HG03039 (cell line): ENCODE results near the gene SPDYE1.
A peak's percentile ranks its signal among the peaks of the same experiment; 100 is the strongest.
"Not testable (repeated sequence)": the region's sequence is repeated elsewhere in the genome, so short reads cannot be mapped to it uniquely, and the experiment has no call there.

ENCODE experiments used
- ATAC-seq: cut with Tn5 transposase; IDR thresholded peaks from one replicate; pipeline ENCODE4 v1.9.1; 2021; ENCODE audit warnings: mild to moderate bottlenecking, moderate library complexity; ENCODE audit not compliant: unreplicated experiment

SPDYE1 gene

DNA sequence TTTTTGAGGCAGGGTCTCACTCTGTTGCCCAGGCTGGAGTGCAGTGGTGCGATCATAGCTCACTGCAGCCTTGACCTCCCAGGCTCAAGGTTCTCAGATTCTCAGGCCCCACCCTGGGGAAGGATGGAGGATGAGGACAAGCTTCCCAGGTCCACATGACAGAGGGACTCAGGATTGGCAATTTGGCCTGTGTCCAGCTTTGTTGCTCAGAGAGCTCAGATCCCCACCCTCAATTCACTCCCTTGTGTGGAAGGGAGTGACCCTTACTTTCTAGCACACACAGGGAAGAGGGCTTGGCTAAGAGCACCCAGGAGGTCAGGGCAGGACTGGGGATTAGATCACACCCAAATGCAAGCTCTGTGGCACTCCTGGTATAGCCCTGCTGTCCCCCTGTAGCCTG lies 6.9 kb upstream of the SPDYE1 start:
- not testable (repeated sequence) for ATAC-seq

DNA sequence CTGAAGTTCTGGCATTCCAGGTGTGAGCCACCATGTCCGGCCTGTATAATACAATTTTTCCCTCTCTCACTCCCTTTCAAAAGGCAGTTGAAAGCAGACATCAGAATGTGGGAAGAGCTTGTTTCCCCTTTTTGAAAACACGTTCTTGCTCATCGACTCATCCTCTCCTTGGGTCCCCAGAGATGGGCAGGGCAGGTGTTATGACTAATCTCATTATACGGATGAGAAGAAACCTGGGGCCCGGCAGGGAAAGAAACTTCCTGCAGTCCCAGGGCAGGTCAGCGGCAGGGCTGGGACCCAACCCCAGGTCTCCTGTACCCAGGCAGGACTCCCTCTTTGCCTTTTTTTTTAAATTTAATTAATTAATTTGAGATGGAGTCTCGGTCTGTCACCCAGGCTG lies 4.8 kb upstream of the SPDYE1 start:
- ATAC-seq = peak; percentile 91

DNA sequence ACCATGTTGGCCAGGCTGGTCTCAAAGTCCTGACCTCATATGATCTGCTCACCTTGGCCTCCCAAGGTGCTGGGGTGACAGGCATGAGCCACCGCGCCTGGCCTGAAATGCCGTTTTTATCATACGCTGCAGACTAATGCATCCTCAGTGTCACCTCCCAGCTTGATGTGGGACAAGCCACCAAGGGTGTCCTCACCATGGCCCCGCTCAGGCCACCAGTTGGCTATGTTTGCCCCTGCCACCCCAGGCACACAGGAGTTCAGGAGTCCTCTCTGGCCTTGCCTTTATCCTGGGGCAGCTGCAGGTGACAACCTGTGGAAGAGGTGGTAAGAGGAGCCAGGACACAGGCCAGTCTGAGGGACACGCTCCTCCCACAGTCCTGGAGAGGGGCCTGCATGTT lies 3.0 kb upstream of the SPDYE1 start:
- not testable (repeated sequence) for ATAC-seq

GRCh38 chr7:44012081-44012480 lies 14.4 kb downstream of the SPDYE1 start:
- not testable (repeated sequence) for ATAC-seq

GRCh38 chr7:44015090-44015489 lies 17.4 kb downstream of the SPDYE1 start:
- ATAC-seq = not testable (repeated sequence)

DNA sequence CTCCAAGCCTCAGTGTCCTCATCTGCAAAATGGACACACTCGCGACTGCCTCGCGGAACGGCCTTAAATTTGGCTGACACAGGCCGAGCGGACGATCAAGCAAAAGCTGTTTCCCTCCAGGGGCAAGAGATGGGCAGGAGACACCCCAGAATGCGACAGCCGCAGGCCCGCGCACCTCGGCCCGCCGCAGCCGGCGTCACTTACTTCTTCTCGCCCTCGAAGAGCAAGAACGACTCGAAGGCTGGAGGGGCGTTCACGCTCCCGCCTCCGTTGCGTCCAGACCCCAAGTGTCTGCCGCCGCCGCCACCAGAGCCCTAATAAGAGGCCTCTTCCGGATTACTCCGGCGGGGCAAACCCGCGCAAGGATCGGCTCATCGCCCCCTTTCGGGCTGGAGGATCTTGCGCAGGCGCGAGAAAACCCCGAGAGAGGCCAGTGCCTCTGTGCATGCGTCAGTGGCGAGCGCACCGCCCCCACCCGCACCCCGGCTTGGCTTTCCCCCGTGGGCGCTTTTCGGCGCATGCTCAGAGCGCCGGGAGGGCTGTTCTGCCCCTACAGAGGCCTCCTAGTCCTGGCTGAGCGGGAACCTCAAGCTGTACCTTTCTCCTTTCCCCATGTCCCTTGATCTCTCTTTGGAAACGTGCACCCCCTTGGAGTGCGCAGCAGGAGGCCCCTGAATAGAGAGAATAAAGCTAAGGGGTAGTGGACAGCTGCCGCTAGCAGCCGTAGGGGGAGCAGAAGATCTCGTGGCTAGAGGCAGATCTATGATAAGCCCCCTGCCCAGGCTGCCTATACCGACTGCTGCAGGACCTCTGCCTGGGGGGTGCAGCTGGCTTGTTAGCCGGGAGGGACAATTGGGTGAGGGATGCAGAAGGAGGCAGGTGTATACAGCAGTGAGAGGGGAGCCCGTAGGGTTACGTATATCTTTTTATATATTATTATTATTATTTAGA lies 21.4 kb downstream of the SPDYE1 start:
- peak; percentile 92 for ATAC-seq

DNA sequence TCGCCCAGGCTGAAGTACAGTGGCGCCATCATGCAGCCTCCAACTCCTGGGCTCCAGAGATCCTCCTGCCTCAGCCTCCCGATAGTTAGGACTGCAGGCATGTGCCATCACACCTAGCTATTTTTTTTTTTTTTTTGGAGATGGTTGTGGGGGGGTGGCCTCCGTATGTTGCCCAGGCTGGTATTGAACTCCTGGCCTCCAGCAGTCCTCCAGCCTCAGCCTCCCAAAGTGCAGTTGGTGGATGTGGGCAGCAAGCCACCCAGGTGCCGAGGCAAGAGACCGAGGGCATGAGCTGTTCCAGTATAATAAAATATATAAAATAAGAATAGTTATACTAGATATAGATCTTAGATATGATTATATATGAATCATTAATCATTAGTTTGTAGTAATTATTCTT lies 22.1 kb downstream of the SPDYE1 start:
- ATAC-seq = not testable (repeated sequence)

DNA sequence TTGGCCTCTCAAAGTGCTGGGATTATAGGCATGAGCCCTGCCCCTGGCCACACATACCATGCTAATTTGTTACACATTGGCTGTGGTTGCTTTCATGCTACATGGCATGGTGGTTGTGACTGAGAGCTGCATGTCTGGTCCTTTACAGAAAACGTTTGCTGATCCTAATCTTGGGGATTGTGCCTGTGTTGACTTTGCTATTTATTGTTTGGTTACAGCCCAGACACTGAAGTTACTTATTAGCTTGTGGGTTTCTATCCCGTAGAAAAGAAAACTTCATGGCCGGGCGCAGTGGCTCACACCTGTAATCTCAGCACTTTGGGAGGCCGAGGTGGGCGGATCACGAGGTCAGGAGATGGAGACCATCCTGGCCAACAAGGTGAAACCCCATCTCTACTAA lies 24.4 kb downstream of the SPDYE1 start:
- not testable (repeated sequence) for ATAC-seq

DNA sequence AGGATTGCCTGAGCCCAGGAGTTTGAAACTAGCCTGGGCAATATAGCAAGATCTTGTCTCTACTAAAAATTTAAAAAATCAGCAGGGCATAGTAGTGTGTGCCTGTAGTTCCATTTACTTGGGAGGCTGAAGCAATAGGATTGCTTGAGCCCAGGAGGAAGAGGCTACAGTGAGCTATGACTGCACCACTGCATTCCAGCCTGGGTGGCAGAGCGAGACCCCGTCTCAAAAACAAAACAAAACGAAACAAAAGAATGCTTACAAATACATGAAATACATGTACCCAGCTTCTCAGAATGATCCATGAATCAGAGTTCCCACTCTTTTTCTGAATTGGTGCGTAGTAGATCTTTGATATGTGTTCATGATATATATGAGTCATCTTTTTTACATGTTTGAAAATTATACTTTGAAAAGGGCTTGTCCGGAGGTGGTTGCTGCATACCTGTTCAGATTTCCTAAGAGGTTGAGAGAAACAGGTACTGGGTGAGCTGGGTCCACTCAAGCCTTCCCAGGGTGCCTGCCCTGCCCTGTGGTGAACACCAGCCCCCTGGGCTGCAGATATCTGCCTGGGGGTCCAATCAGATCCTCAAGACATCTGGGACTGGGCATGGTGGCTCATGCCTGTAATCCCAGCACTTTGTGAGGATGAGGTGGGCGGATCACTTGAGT lies 25.2 kb downstream of the SPDYE1 start:
- ATAC-seq = not testable (repeated sequence)

GRCh38 chr7:44029433-44029832 lies 31.7 kb downstream of the SPDYE1 start:
- ATAC-seq = not testable (repeated sequence)

GRCh38 chr7:44030029-44030428 lies 32.3 kb downstream of the SPDYE1 start:
- ATAC-seq = not testable (repeated sequence)

- not testable (repeated sequence) for ATAC-seq
These were observed 33.6 kb downstream of the SPDYE1 start for GRCh38 chr7:44031319-44031718.

DNA sequence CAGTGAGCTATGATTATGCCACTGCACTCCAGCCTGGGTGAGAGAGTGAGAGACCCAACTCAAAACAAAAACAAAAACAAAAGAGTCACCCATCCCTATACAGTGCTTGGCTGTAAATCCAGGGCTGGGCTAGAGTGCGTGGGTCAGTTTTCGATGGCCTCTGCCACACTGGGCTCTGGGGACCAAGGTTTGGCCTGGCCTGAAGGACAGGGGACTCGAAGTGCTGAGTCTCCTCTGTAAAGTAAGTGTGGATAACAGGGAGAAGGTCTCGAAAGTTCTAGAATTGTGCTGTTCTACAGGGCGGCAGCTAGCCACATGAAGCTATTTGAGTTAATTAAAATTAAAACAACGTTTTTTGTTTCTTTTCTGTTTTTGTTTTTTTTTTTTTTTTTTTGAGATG lies 34.3 kb downstream of the SPDYE1 start:
- ATAC-seq = not testable (repeated sequence)

GRCh38 chr7:44033971-44034844 lies 36.5 kb downstream of the SPDYE1 start:
- not testable (repeated sequence) for ATAC-seq

- not testable (repeated sequence) for ATAC-seq
These were observed 38.7 kb downstream of the SPDYE1 start for GRCh38 chr7:44036364-44036763.

- ATAC-seq = not testable (repeated sequence)
These were observed 40.3 kb downstream of the SPDYE1 start for GRCh38 chr7:44037951-44038350.

DNA sequence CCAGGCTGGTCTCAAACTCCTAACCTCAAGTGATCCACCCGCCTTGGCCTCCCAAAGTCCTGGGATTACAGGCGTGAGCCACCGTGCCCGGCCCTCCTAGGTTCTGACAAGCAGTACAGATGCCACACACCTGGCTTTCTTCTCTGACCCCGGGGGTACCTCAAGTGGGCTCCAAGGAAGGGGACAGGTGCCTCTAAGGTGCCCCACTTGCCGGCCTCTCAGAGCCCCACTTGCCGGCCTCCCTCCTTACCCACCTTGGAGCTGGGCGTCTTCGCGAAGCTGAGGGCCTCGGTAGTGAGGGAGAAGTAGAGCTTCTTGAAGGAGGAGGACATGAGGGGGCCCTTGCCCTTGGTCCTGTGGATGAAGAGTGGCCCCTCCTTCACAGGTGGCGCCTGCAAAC lies 40.9 kb downstream of the SPDYE1 start:
- not testable (repeated sequence) for ATAC-seq

DNA sequence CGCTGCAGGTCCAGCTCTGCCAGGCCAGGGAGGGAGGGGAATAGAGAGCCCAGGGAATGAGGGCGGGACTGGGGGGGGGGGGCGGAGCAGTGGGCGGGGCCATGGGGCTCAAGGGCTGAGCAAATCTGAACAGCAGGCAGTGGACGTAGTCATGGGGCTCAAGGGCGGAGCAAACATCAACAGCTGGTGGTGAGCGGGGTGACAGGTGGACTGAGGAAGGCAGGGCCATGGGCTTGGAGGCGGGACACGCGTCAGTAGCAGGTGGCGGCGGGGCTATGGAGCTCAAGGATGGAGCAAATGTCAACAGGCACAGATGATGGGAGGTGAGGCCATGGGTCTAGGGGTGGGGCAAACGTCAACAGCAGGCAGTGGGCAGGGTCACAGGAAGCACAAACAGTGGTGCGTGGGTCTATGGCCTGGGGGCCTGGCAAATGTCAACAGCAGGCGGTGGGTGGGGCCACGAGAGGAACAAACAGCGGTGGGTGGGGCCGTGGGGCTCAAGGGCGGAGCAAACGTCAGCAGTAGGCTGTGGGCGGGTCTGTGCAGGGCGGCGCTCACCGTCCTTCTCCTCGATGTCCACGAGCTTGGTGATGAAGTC lies 41.4 kb downstream of the SPDYE1 start:
- ATAC-seq = peak; percentile 53

DNA sequence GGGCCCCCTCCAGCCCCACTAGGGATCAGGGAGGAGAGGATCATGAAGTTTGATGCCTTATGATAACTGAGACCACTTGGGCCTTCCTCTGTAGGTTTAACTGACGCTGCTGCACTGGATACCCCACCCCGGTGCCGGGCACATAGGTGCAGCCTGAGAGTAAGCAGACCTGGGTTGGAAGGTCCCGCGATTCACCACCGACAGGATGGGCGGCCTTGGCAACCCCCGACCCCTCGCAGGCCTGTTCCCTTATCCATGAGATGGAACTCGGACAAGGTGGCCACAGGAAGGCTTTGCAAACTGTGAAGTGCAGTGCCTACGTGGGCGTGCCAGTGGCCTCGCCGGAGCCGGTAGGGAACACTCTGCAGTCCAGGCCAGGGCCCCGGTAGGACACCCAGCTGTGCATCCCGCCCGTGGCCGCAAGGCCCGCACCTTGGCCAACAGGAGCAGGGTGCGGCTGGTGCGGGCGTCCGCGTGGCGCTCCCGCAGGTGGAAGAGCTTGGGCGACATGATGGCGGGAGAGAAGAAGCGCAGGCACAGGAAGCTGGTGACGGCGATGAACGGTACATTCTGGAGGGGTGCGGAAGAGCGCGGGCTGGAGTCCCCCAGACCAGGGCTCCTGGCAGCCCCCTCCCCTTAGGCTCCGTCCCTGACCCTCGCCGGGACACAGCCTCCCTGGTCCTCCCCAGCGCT lies 42.2 kb downstream of the SPDYE1 start:
- ATAC-seq = not testable (repeated sequence)

DNA sequence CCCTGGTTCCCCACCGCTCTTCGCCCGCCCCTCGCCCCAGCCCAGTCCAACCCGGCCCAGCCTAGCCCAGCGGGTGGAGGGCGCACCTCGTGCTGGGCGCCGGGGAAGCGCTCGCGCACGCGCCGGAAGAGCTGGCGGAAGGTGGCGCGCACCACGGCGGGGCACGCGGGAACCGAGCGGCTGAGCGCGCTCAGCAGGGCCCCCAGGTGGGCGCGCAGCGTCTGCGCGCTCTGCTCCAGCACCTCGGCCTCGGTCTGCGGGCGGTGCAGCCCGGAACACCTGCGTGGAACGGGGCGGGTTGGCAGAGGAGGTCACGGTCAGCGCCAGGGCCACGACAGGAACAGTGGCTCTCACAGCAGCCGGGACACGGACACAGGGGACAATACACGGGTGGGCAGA lies 42.8 kb downstream of the SPDYE1 start:
- ATAC-seq = peak; percentile 24
